ENCODE results near the gene GFAP. TPM values are rescaled to one million over a fixed set of nuclear protein-coding genes. Genes with fewer than 3 reads are reported as not detected.
"Not testable (repeated sequence)": the region's sequence is repeated elsewhere in the genome, so short reads cannot be mapped to it uniquely, and the experiment has no call there.

Gene GFAP
- total RNA-seq, 2 donors from 2014 or later, result 0.35 TPM; not detected in 1

- 9 to 25% methylated on average over 32 to 62 of the region's 62 CpGs for WGBS, 2 experiments (ENCODE audit: insufficient coverage in 1 of 2, insufficient read length in 1 of 2)
- TF ChIP-seq CTCF (conservative IDR thresholded peaks at IDR 0.05), result no peak
- Mint-ChIP-seq H3K4me3 (peak within 1 kb of the TSS; percentile 91), H3K4me1 (peaks cover 6% of the 10 kb centered on the region), H3K27ac (peak within 1 kb of the TSS; percentile 90), H3K36me3 (ENCODE audit: low read depth) (peaks cover 16% of the 10 kb centered on the region), H3K9me3 (no peaks in the 10 kb centered on the region), H3K27me3 (ENCODE audit: insufficient read depth) (peaks cover 5% of the 10 kb centered on the region)
- peak; percentile 99 for DNase-seq
- peak within 1 kb of the TSS; percentile 78 for H3K9ac ChIP-seq (ENCODE audit: extremely low read depth, low read length, poor library complexity, severe bottlenecking)
- H3K9me3 ChIP-seq (ENCODE audit: control insufficient read depth, low read length), result no peaks in the 10 kb centered on the region
- H3K36me3 ChIP-seq (ENCODE audit: control insufficient read depth, insufficient read depth, low read length), result peaks cover 20% of the 10 kb centered on the region
- H3K27ac ChIP-seq (ENCODE audit: low read depth, low read length), result peak within 1 kb of the TSS; percentile 42
- peaks cover 6% of the 10 kb centered on the region for H3K27me3 ChIP-seq (ENCODE audit: control insufficient read depth, insufficient read depth, low read length, poor library complexity, severe bottlenecking)
- H3K4me3 ChIP-seq (ENCODE audit: low read length), result peak within 1 kb of the TSS; percentile 80
- H3K4me1 ChIP-seq (ENCODE audit: control insufficient read depth, insufficient read depth, low read length), result no peaks in the 10 kb centered on the region
Measured at GRCh38 chr17:44947461-44948314, 32.4 kb upstream of the GFAP start, which contains the start of gene KIF18B. KIF18B (minus strand) TSS chr17:44947773; CDS start chr17:44936344, 11,429 bp downstream.

- H3K9me3 Mint-ChIP-seq; H3K4me1 ChIP-seq (ENCODE audit: control insufficient read depth, insufficient read depth, low read length); H3K27me3 ChIP-seq (ENCODE audit: control insufficient read depth, insufficient read depth, low read length, poor library complexity, severe bottlenecking); H3K27ac ChIP-seq (ENCODE audit: low read depth, low read length); H3K27me3 Mint-ChIP-seq (ENCODE audit: insufficient read depth); H3K27ac Mint-ChIP-seq; H3K9ac ChIP-seq (ENCODE audit: extremely low read depth, low read length, poor library complexity, severe bottlenecking); H3K9me3 ChIP-seq (ENCODE audit: control insufficient read depth, low read length); DNase-seq: not testable (repeated sequence)
- Mint-ChIP-seq H3K4me3 (peak overlapping the region; percentile 91), H3K4me1 (peaks cover 12% of the 10 kb centered on the region), H3K36me3 (ENCODE audit: low read depth) (peaks cover 16% of the 10 kb centered on the region)
- peaks cover 29% of the 10 kb centered on the region for H3K36me3 ChIP-seq (ENCODE audit: control insufficient read depth, insufficient read depth, low read length)
- 93 to 97% methylated on average over 7 to 9 of the region's 10 CpGs for WGBS, 2 experiments (ENCODE audit: insufficient coverage in 1 of 2, insufficient read length in 1 of 2)
- H3K4me3 ChIP-seq (ENCODE audit: low read length), result peak overlapping the region; percentile 80
Measured at GRCh38 chr17:44945652-44946051, 30.4 kb upstream of the GFAP start.

GRCh38 chr17:44942456-44942855 is 27.2 kb upstream of the GFAP start:
- TF ChIP-seq CTCF (conservative IDR thresholded peaks at IDR 0.05), result no peak
- Histone ChIP-seq H3K27ac (ENCODE audit: low read depth, low read length) (no peak overlapping the region), H3K4me1 (ENCODE audit: control insufficient read depth, insufficient read depth, low read length) (no peaks in the 10 kb centered on the region), H3K9me3 (ENCODE audit: control insufficient read depth, low read length) (peaks cover 7% of the 10 kb centered on the region), H3K4me3 (ENCODE audit: low read length) (no peak overlapping the region), H3K36me3 (ENCODE audit: control insufficient read depth, insufficient read depth, low read length) (peaks cover 56% of the 10 kb centered on the region), H3K27me3 (ENCODE audit: control insufficient read depth, insufficient read depth, low read length, poor library complexity, severe bottlenecking) (no peaks in the 10 kb centered on the region), H3K9ac (ENCODE audit: extremely low read depth, low read length, poor library complexity, severe bottlenecking) (no peak overlapping the region)
- 88 to 91% methylated on average over 2 to 3 of the region's 4 CpGs for WGBS, 2 experiments (ENCODE audit: insufficient coverage in 1 of 2, insufficient read length in 1 of 2)
- peaks cover 3% of the 10 kb centered on the region for H3K9me3 Mint-ChIP-seq
- peaks cover 14% of the 10 kb centered on the region for H3K4me1 Mint-ChIP-seq
- H3K4me3 Mint-ChIP-seq, result no peak overlapping the region
- H3K36me3 Mint-ChIP-seq (ENCODE audit: low read depth), result peaks cover 28% of the 10 kb centered on the region
- no peak overlapping the region for H3K27ac Mint-ChIP-seq
- H3K27me3 Mint-ChIP-seq (ENCODE audit: insufficient read depth), result no peaks in the 10 kb centered on the region
- no peak for DNase-seq
